Measurements from ENCODE around the gene MED20.
A peak's percentile ranks its signal among the peaks of the same experiment; 100 is the strongest.

Gene MED20

DNA sequence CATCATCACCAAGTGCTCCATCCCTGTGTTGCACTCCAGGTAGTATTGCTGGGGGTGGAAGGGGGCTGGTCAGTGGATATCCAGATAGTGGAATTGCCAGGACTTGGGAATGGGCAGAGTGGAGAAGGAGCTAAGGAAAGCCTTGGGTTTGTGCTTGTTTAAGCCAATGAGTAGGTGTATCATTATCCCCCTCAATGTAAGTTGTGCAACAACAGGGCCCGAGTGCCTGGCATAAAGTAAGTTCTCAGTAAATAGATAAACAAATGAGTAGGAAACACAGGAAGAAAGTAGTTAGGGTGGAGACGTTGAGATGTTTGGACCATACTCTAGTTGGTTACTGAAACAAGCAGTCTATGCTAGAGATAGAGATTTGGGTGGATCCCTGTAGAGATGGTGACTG is 10.9 kb upstream of the MED20 start:
- H3K27me3 ChIP-seq (replicated peaks; ENCODE audit: control insufficient read depth, insufficient read depth, low read length): no peaks in the 10 kb centered on the region
- H3K9ac ChIP-seq (ENCODE audit: low read length): no peak overlapping the region
- no peaks in the 10 kb centered on the region for H3K9me3 ChIP-seq (ENCODE audit: control insufficient read depth, low read length)
- peaks cover 91% of the 10 kb centered on the region for H3K36me3 ChIP-seq (ENCODE audit: control insufficient read depth, insufficient read depth, low read length, severe bottlenecking)
- no peak overlapping the region for H3K4me3 ChIP-seq (ENCODE audit: low read length)
- H3K4me1 ChIP-seq (ENCODE audit: control insufficient read depth, insufficient read depth, low read length): peaks cover 38% of the 10 kb centered on the region
- DNase-seq (ENCODE audit: low read depth): no peak

DNA sequence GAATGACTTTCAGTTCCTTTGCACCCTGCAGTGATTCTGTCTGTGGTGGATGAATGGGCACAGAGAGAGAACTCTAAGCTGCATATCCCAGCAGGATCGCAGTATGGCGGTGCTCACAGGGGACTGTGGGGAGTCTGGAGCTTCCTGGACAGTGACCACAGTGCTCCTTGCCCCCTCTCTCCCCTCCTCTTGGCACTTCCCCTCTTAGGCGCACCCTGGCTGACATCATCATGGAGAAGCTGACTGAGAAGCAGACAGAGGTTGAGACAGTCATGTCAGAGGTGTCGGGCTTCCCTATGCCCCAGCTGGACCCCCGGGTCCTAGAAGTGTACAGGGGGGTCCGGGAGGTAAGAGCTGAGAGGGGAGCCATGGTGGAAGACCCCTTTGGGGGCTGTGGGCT is 9.0 kb upstream of the MED20 start:
- Histone ChIP-seq H3K4me1 (ENCODE audit: control insufficient read depth, insufficient read depth, low read length) (peaks cover 19% of the 10 kb centered on the region), H3K27me3 (replicated peaks; ENCODE audit: control insufficient read depth, insufficient read depth, low read length) (no peaks in the 10 kb centered on the region), H3K4me3 (ENCODE audit: low read length) (no peak overlapping the region), H3K36me3 (ENCODE audit: control insufficient read depth, insufficient read depth, low read length, severe bottlenecking) (peaks cover 81% of the 10 kb centered on the region), H3K9me3 (ENCODE audit: control insufficient read depth, low read length) (no peaks in the 10 kb centered on the region), H3K9ac (ENCODE audit: low read length) (no peak overlapping the region)
- DNase-seq (ENCODE audit: low read depth): no peak

DNA sequence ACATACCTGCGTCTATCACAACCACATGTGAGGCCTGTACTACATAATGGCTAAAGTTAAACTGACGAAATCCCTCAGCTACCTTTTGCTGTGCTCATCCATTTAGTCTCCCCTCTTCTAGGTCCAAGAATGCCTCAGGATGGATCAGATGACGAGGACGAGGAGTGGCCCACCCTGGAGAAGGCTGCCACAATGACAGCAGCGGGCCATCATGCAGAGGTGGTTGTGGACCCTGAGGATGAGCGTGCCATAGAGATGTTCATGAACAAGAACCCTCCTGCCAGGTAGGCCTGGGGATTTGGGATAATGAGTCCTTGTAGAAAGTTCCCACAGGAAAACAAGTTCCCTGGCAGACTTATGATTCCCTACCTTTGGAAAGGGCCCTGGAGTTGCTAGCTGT is 6.3 kb upstream of the MED20 start:
- Histone ChIP-seq H3K9ac (ENCODE audit: low read length) (no peak overlapping the region), H3K4me1 (ENCODE audit: control insufficient read depth, insufficient read depth, low read length) (peaks cover 24% of the 10 kb centered on the region), H3K4me3 (ENCODE audit: low read length) (no peak overlapping the region), H3K27me3 (replicated peaks; ENCODE audit: control insufficient read depth, insufficient read depth, low read length) (no peaks in the 10 kb centered on the region), H3K36me3 (ENCODE audit: control insufficient read depth, insufficient read depth, low read length, severe bottlenecking) (peaks cover 62% of the 10 kb centered on the region), H3K9me3 (ENCODE audit: control insufficient read depth, low read length) (no peaks in the 10 kb centered on the region)
- no peak for DNase-seq (ENCODE audit: low read depth)

DNA sequence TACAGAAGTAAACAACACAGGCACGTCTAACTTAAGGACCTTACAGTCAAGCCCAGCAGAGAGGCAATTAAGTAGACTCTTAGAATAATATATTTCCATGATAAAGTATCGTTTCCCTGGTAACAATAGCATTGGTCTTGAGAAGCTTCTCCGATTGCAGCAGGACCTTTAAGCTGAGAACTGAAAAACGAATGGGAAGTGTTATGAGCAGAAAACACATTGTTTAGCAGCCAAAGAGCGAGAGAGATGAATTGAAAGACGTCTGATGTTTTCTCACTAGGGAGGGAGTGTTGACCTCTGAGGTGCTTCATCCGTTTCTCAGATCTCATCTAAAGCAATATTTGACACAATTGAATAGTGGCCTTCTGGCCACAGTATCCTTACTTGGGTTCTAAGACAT is 1.2 kb upstream of the MED20 start:
- peak; percentile 38 for DNase-seq (ENCODE audit: low read depth)

DNA sequence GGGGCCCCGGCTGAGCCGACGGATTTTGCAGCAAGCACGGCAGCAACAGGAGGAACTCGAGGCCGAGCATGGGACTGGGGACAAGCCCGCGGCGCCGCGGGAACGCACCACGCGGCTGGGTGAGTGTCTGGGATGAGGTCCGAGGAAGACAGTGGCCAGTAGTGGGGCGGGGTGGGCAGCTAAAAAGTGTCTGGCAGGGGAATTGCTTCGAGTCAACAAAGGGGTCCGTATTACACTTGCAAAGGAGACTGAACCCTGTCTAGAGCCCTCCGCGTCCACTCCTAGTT is 716 bp upstream of the MED20 start:
- no peaks in the 10 kb centered on the region for H3K9me3 ChIP-seq (ENCODE audit: control insufficient read depth, low read length)
- no peak for DNase-seq (ENCODE audit: low read depth)
- H3K4me3 ChIP-seq (ENCODE audit: low read length): peak overlapping the region; percentile 92
- peaks cover 9% of the 10 kb centered on the region for H3K36me3 ChIP-seq (ENCODE audit: control insufficient read depth, insufficient read depth, low read length, severe bottlenecking)
- peak overlapping the region; percentile 96 for H3K9ac ChIP-seq (ENCODE audit: low read length)
- peaks cover 44% of the 10 kb centered on the region for H3K4me1 ChIP-seq (ENCODE audit: control insufficient read depth, insufficient read depth, low read length)
- no peaks in the 10 kb centered on the region for H3K27me3 ChIP-seq (replicated peaks; ENCODE audit: control insufficient read depth, insufficient read depth, low read length)

More for the DNA sequence above, 1.2 kb upstream of the MED20 start:
- peaks cover 11% of the 10 kb centered on the region for H3K36me3 ChIP-seq (ENCODE audit: control insufficient read depth, insufficient read depth, low read length, severe bottlenecking)
- H3K4me3 ChIP-seq (ENCODE audit: low read length): peak overlapping the region; percentile 92
- peak overlapping the region; percentile 96 for H3K9ac ChIP-seq (ENCODE audit: low read length)
- peaks cover 43% of the 10 kb centered on the region for H3K4me1 ChIP-seq (ENCODE audit: control insufficient read depth, insufficient read depth, low read length)
- H3K27me3 ChIP-seq (replicated peaks; ENCODE audit: control insufficient read depth, insufficient read depth, low read length): no peaks in the 10 kb centered on the region
- H3K9me3 ChIP-seq (ENCODE audit: control insufficient read depth, low read length): no peaks in the 10 kb centered on the region

DNA sequence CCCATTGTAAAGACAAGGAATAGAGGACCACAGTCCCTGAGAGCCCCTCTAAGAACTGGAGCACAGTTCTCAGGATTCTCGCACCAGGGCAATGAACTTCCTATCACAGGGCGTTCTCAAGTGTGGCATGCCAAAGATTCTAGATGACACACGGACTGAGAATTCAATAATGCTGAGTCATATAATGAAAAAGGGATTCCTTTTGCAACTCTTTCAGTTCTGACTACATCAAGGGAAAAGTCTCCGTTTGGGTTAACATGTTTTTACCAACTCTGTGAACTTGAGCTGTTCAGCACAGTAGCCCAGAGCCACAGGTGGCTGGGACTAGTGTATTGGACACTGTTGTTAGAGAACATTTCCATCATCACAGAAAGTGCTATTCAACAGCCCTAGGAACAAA is 3.4 kb downstream of the MED20 start:
- Histone ChIP-seq H3K27me3 (replicated peaks; ENCODE audit: control insufficient read depth, insufficient read depth, low read length) (no peaks in the 10 kb centered on the region), H3K4me1 (ENCODE audit: control insufficient read depth, insufficient read depth, low read length) (peaks cover 32% of the 10 kb centered on the region), H3K4me3 (ENCODE audit: low read length) (peak overlapping the region; percentile 33), H3K9ac (ENCODE audit: low read length) (peak overlapping the region; percentile 48), H3K36me3 (ENCODE audit: control insufficient read depth, insufficient read depth, low read length, severe bottlenecking) (peaks cover 23% of the 10 kb centered on the region), H3K9me3 (ENCODE audit: control insufficient read depth, low read length) (no peaks in the 10 kb centered on the region)
- DNase-seq (ENCODE audit: low read depth): peak; percentile 94

DNA sequence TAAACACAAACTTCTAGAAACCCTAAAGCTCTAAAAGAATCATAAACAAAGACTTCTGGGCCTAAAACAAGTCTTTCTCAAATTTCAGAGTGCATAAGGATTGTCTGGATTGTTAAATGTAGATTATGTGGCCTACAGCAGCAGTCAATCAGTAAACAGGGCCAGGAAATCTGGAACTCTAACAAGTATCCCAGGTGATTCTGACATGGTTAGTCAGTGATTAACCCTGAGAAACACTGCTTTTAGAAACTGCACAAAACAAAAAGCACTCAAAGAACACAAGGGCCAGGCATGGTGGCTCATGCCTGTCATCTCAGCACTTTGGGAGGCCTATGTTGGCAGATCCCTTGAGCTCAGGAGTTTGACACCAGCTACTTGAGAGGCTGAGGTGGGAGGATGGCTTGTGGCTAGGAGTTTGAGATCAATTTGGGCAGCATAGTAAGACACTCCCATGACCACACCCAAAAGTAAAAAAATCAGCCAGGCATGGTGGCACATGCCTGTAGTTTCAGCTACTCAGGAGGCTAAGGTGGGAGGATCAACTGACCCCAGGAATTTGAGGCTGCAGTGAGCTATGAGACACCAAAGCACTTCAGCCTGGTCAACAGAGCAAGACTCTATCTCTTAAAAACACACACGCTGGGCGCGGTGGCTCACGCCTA is 5.9 kb downstream of the MED20 start:
- no peak overlapping the region for H3K4me3 ChIP-seq (ENCODE audit: low read length)
- DNase-seq (ENCODE audit: low read depth): no peak
- H3K27me3 ChIP-seq (replicated peaks; ENCODE audit: control insufficient read depth, insufficient read depth, low read length): no peaks in the 10 kb centered on the region
- H3K9me3 ChIP-seq (ENCODE audit: control insufficient read depth, low read length): no peaks in the 10 kb centered on the region
- no peak overlapping the region for H3K9ac ChIP-seq (ENCODE audit: low read length)
- peaks cover 31% of the 10 kb centered on the region for H3K36me3 ChIP-seq (ENCODE audit: control insufficient read depth, insufficient read depth, low read length, severe bottlenecking)
- peaks cover 21% of the 10 kb centered on the region for H3K4me1 ChIP-seq (ENCODE audit: control insufficient read depth, insufficient read depth, low read length)

DNA sequence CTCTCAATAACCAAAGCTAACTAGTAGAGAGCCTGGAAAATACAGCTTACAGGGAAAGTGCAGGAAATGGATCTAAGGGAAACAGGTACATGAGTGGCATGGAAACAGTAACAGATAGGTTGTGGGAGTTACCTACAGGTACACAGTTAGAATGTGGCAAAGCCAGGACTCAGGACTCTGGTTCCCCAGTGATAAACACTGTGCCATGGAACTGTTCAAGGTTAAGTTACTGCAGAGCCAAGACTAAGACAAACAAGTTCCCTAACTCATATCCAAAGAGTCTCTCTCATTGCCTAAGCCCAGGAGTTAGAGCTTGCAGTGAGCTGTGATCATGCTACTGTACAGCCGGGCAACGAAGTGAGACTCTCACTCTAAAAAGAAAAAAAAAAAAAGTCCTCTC is 6.6 kb downstream of the MED20 start:
- no peaks in the 10 kb centered on the region for H3K9me3 ChIP-seq (ENCODE audit: control insufficient read depth, low read length)
- no peak for DNase-seq (ENCODE audit: low read depth)
- no peaks in the 10 kb centered on the region for H3K27me3 ChIP-seq (replicated peaks; ENCODE audit: control insufficient read depth, insufficient read depth, low read length)
- H3K4me3 ChIP-seq (ENCODE audit: low read length): no peak overlapping the region
- peaks cover 32% of the 10 kb centered on the region for H3K36me3 ChIP-seq (ENCODE audit: control insufficient read depth, insufficient read depth, low read length, severe bottlenecking)
- no peak overlapping the region for H3K9ac ChIP-seq (ENCODE audit: low read length)
- peaks cover 15% of the 10 kb centered on the region for H3K4me1 ChIP-seq (ENCODE audit: control insufficient read depth, insufficient read depth, low read length)

DNA sequence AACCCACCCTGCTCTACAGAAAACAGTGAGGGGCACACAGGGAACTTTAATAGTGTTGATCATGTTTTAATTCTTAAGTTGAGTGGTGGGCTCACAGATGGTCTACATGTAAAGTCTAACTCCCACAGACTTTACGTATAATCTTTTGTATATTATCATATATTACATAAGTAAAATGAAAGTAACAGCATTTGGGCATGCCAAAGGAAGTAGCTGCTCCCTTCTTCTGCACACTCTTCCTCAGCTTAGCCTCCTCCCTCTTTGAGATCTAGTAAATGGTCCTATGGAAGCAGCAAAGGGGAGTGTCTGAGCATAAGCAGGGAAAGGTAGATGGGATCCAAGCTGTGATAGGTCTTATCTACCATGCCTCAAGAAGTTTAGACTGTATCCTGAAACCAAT is 11.2 kb downstream of the MED20 start:
- H3K27me3 ChIP-seq (replicated peaks; ENCODE audit: control insufficient read depth, insufficient read depth, low read length): no peaks in the 10 kb centered on the region
- no peak overlapping the region for H3K4me3 ChIP-seq (ENCODE audit: low read length)
- no peaks in the 10 kb centered on the region for H3K4me1 ChIP-seq (ENCODE audit: control insufficient read depth, insufficient read depth, low read length)
- no peak overlapping the region for H3K9ac ChIP-seq (ENCODE audit: low read length)
- peaks cover 66% of the 10 kb centered on the region for H3K36me3 ChIP-seq (ENCODE audit: control insufficient read depth, insufficient read depth, low read length, severe bottlenecking)
- no peaks in the 10 kb centered on the region for H3K9me3 ChIP-seq (ENCODE audit: control insufficient read depth, low read length)
- DNase-seq (ENCODE audit: low read depth): no peak

DNA sequence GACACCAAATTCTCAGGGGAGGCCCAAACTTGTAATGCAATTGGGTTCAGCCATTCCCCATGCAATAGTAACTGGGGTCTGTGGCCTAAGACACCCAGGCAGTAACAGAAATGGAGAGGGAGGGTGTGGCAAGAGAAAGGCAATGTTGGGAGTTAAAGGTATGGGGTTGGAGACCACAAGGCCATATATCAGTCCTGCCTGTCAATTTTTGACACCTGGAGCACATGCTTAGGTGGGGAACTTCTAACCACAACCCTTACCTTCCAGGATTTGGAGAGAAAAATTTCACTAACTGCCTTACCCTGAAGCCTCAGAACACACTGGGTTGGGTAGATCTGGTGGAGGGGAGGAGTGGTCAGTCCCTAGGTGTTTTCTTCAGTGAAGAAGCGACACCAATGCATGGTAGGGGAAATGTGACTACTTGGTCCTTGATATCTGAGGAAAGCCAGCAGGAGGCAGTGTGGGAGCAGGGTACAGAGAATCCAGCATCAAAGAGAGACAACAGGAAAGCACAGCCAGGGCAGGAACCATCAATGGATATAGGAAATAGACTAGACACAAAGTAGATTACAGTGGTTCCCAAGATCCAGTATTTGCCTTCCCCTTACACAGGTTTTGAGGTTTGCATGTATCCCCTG is 18.9 kb downstream of the MED20 start:
- DNase-seq (ENCODE audit: low read depth): no peak
- Histone ChIP-seq H3K9ac (ENCODE audit: low read length) (no peak overlapping the region), H3K4me1 (ENCODE audit: control insufficient read depth, insufficient read depth, low read length) (peaks cover 9% of the 10 kb centered on the region), H3K27me3 (replicated peaks; ENCODE audit: control insufficient read depth, insufficient read depth, low read length) (no peaks in the 10 kb centered on the region), H3K4me3 (ENCODE audit: low read length) (no peak overlapping the region), H3K9me3 (ENCODE audit: control insufficient read depth, low read length) (no peaks in the 10 kb centered on the region), H3K36me3 (ENCODE audit: control insufficient read depth, insufficient read depth, low read length, severe bottlenecking) (peaks cover 40% of the 10 kb centered on the region)

DNA sequence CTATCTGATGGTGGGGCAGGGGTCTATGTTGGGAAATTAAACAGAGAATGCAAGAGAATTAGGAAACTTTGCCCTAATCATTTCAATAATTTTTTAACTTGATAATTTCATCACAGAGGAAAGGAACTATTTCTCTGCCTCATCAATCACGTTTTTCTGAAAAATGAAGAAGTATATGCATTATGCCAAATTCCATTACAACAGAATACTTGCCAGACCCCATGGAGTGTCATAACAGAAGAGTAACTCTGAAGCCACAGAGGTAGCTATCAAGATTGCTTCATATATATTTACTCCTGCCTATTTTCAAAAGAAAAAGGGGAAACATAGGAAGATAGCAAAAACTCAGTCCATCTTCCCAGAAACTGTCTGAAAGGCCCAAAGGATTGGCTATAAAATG is 20.1 kb downstream of the MED20 start:
- Histone ChIP-seq H3K36me3 (ENCODE audit: control insufficient read depth, insufficient read depth, low read length, severe bottlenecking) (peaks cover 28% of the 10 kb centered on the region), H3K9me3 (ENCODE audit: control insufficient read depth, low read length) (no peaks in the 10 kb centered on the region), H3K27me3 (replicated peaks; ENCODE audit: control insufficient read depth, insufficient read depth, low read length) (no peaks in the 10 kb centered on the region), H3K4me3 (ENCODE audit: low read length) (no peak overlapping the region), H3K9ac (ENCODE audit: low read length) (no peak overlapping the region), H3K4me1 (ENCODE audit: control insufficient read depth, insufficient read depth, low read length) (peaks cover 17% of the 10 kb centered on the region)
- no peak for DNase-seq (ENCODE audit: low read depth)

DNA sequence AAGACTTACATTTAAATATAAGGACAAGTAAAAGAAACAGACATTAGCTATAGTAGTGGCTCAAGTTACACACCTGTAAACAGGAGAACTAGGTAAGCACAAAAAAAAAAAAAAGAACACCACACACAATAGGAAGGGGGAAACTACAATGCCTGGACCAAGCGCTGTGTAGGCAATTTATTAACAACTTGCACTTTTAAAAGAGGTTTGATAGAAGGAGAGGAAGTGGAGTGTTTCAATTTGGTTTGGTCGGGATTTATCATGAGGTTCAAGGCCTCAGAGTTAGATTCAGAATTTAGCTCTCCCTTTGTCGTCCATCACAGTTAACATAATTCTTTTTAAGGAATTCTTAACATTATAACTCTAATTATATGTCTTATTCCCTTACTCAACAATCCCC is 24.7 kb downstream of the MED20 start:
- no peak for DNase-seq (ENCODE audit: low read depth)
- Histone ChIP-seq H3K9me3 (ENCODE audit: control insufficient read depth, low read length) (no peaks in the 10 kb centered on the region), H3K4me3 (ENCODE audit: low read length) (peak overlapping the region; percentile 87), H3K36me3 (ENCODE audit: control insufficient read depth, insufficient read depth, low read length, severe bottlenecking) (peaks cover 6% of the 10 kb centered on the region), H3K27me3 (replicated peaks; ENCODE audit: control insufficient read depth, insufficient read depth, low read length) (no peaks in the 10 kb centered on the region), H3K4me1 (ENCODE audit: control insufficient read depth, insufficient read depth, low read length) (peaks cover 24% of the 10 kb centered on the region), H3K9ac (ENCODE audit: low read length) (peak overlapping the region; percentile 88)

Measured in adipocyte (in vitro differentiated cells).